Measurements from ENCODE around the gene NNMT. TPM values are rescaled to one million over a fixed set of nuclear protein-coding genes. Genes with fewer than 3 reads are reported as not detected.

Gene NNMT
- total RNA-seq (2014; rRNA removed; shearing (Covaris generic)): not detected in 2 replicates

GRCh38 chr11:114295676-114296604, at the start of gene NNMT:
Gene NNMT, plus strand, starts transcription at chr11:114296399. Its CDS starts 158 bp downstream, at chr11:114296557.
- Histone ChIP-seq H3K4me3 (ENCODE audit: insufficient read depth, low read depth, low read length) (no peak within 1 kb of the TSS), H3K36me3 (replicated peaks; ENCODE audit: control insufficient read depth, insufficient read depth, low read length) (no peaks in the 10 kb centered on the region), H3K27me3 (ENCODE audit: control insufficient read depth, insufficient read depth, low read length) (no peaks in the 10 kb centered on the region)
- DNase-seq: no peak

GRCh38 chr11:114247070-114247789, 49.0 kb upstream of the NNMT start:
- no peak for DNase-seq
- H3K4me3 ChIP-seq (ENCODE audit: insufficient read depth, low read depth, low read length): no peak overlapping the region
- no peaks in the 10 kb centered on the region for H3K36me3 ChIP-seq (replicated peaks; ENCODE audit: control insufficient read depth, insufficient read depth, low read length)
- H3K27me3 ChIP-seq (ENCODE audit: control insufficient read depth, insufficient read depth, low read length): no peaks in the 10 kb centered on the region; the same call in 1 of the 2 replicates

- H3K36me3 ChIP-seq (replicated peaks; ENCODE audit: control insufficient read depth, insufficient read depth, low read length): no peaks in the 10 kb centered on the region
- no peak for DNase-seq
- no peaks in the 10 kb centered on the region; the same call in 1 of the 2 replicates for H3K27me3 ChIP-seq (ENCODE audit: control insufficient read depth, insufficient read depth, low read length)
- H3K4me3 ChIP-seq (ENCODE audit: insufficient read depth, low read depth, low read length): no peak overlapping the region
Observed at GRCh38 chr11:114250180-114250579, 46.0 kb upstream of the NNMT start.

GRCh38 chr11:114250993-114251814, 45.0 kb upstream of the NNMT start:
- DNase-seq: peak; percentile 78
- Histone ChIP-seq H3K4me3 (ENCODE audit: insufficient read depth, low read depth, low read length) (no peak overlapping the region), H3K36me3 (replicated peaks; ENCODE audit: control insufficient read depth, insufficient read depth, low read length) (no peaks in the 10 kb centered on the region)

GRCh38 chr11:114251815-114252337, 44.3 kb upstream of the NNMT start:
- H3K4me3 ChIP-seq (ENCODE audit: insufficient read depth, low read depth, low read length): no peak overlapping the region
- no peaks in the 10 kb centered on the region for H3K36me3 ChIP-seq (replicated peaks; ENCODE audit: control insufficient read depth, insufficient read depth, low read length)
- peak; percentile 91 for DNase-seq
- no peaks in the 10 kb centered on the region; the same call in none of the 2 replicates for H3K27me3 ChIP-seq (ENCODE audit: control insufficient read depth, insufficient read depth, low read length)

More at GRCh38 chr11:114250993-114251814, 45.0 kb upstream of the NNMT start:
- H3K27me3 ChIP-seq (ENCODE audit: control insufficient read depth, insufficient read depth, low read length): no peaks in the 10 kb centered on the region; the same call in none of the 2 replicates

GRCh38 chr11:114252767-114253166, 43.4 kb upstream of the NNMT start:
- no peaks in the 10 kb centered on the region for H3K36me3 ChIP-seq (replicated peaks; ENCODE audit: control insufficient read depth, insufficient read depth, low read length)
- DNase-seq: no peak
- H3K4me3 ChIP-seq (ENCODE audit: insufficient read depth, low read depth, low read length): no peak overlapping the region
- no peaks in the 10 kb centered on the region; the same call in none of the 2 replicates for H3K27me3 ChIP-seq (ENCODE audit: control insufficient read depth, insufficient read depth, low read length)

GRCh38 chr11:114253771-114254170, 42.4 kb upstream of the NNMT start:
- no peaks in the 10 kb centered on the region; the same call in none of the 2 replicates for H3K27me3 ChIP-seq (ENCODE audit: control insufficient read depth, insufficient read depth, low read length)
- no peak overlapping the region for H3K4me3 ChIP-seq (ENCODE audit: insufficient read depth, low read depth, low read length)
- no peak for DNase-seq
- no peaks in the 10 kb centered on the region for H3K36me3 ChIP-seq (replicated peaks; ENCODE audit: control insufficient read depth, insufficient read depth, low read length)

GRCh38 chr11:114254571-114255146, 41.5 kb upstream of the NNMT start:
- Histone ChIP-seq H3K27me3 (ENCODE audit: control insufficient read depth, insufficient read depth, low read length) (no peaks in the 10 kb centered on the region; the same call in none of the 2 replicates), H3K4me3 (ENCODE audit: insufficient read depth, low read depth, low read length) (no peak overlapping the region), H3K36me3 (replicated peaks; ENCODE audit: control insufficient read depth, insufficient read depth, low read length) (no peaks in the 10 kb centered on the region)
- DNase-seq: no peak

- H3K4me3 ChIP-seq (ENCODE audit: insufficient read depth, low read depth, low read length): no peak overlapping the region
- H3K36me3 ChIP-seq (replicated peaks; ENCODE audit: control insufficient read depth, insufficient read depth, low read length): no peaks in the 10 kb centered on the region
- H3K27me3 ChIP-seq (ENCODE audit: control insufficient read depth, insufficient read depth, low read length): no peaks in the 10 kb centered on the region; the same call in none of the 2 replicates
- no peak for DNase-seq
Observed at GRCh38 chr11:114255289-114255688, 40.9 kb upstream of the NNMT start.

GRCh38 chr11:114256176-114256966, 39.8 kb upstream of the NNMT start:
- no peaks in the 10 kb centered on the region; the same call in none of the 2 replicates for H3K27me3 ChIP-seq (ENCODE audit: control insufficient read depth, insufficient read depth, low read length)
- H3K4me3 ChIP-seq (ENCODE audit: insufficient read depth, low read depth, low read length): no peak overlapping the region
- DNase-seq: peak; percentile 55
- no peaks in the 10 kb centered on the region for H3K36me3 ChIP-seq (replicated peaks; ENCODE audit: control insufficient read depth, insufficient read depth, low read length)

GRCh38 chr11:114256967-114257286, 39.3 kb upstream of the NNMT start:
- DNase-seq: peak; percentile 59
- no peak overlapping the region for H3K4me3 ChIP-seq (ENCODE audit: insufficient read depth, low read depth, low read length)
- no peaks in the 10 kb centered on the region; the same call in none of the 2 replicates for H3K27me3 ChIP-seq (ENCODE audit: control insufficient read depth, insufficient read depth, low read length)
- H3K36me3 ChIP-seq (replicated peaks; ENCODE audit: control insufficient read depth, insufficient read depth, low read length): no peaks in the 10 kb centered on the region

- DNase-seq: peak; percentile 85
- Histone ChIP-seq H3K4me3 (ENCODE audit: insufficient read depth, low read depth, low read length) (no peak overlapping the region), H3K27me3 (ENCODE audit: control insufficient read depth, insufficient read depth, low read length) (no peaks in the 10 kb centered on the region; the same call in 1 of the 2 replicates), H3K36me3 (replicated peaks; ENCODE audit: control insufficient read depth, insufficient read depth, low read length) (no peaks in the 10 kb centered on the region)
Observed at GRCh38 chr11:114257621-114258558, 38.3 kb upstream of the NNMT start.
